RWPE1 (cell line): ENCODE measurements around the gene RIOK3.

ENCODE experiments used
- CTCF ChIA-PET: fragments of 350-600 bp; sonication (Branson Sonifier 250); formaldehyde crosslinking; extraction: SDS; loops from one replicate; lab custom pipeline; 2021; lab: Yijun Ruan, JAX
- POLR2A ChIA-PET: fragments of 400-600 bp; formaldehyde crosslinking; extraction: SDS; loops from one replicate; lab custom pipeline; 2020; ENCODE audit warnings: antibody characterized with exemption; ENCODE audit not compliant: low non-redundant PET; lab: Yijun Ruan, JAX
- DNase-seq: peaks from one replicate; pipeline ENCODE4 v3.0.0; 2012; ENCODE audit warnings: low spot score
- H3K27ac ChIP-seq: fragments of 450-650 bp; 2 replicates; pipeline ENCODE4 v1.5.1; 2017
- CTCF ChIP-seq: fragments of 450-650 bp; conservative IDR thresholded peaks from 2 replicates; pipeline ENCODE4 v1.5.1; 2017; ENCODE audit warnings: low read depth, mild to moderate bottlenecking

RIOK3 gene

DNA sequence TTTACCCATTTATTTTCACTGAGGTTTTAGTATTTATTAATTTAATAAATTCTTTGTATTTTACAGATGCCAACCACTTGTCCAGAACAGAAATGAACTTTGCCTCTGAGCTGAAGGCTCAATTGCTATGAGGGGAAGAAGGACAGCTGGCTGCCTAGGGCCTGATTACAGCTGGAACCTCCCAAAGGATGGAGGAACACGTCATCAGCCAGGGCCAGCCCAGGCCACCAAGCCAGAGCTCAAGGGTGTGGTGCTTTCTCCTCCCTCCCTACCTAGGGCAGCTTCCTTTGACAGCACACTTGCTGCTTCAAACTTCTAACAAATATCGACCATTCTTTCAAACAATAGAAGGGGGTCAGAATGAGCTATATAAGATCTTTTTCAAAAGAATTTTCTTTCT, 19.7 kb upstream of the RIOK3 start:
- no peak for DNase-seq
- ChIA-PET POLR2A (no interaction called here), CTCF (no interaction called here)
- no peak for TF ChIP-seq CTCF
- H3K27ac ChIP-seq = peak overlapping the region; percentile 11; the same call in 1 of the 2 replicates

DNA sequence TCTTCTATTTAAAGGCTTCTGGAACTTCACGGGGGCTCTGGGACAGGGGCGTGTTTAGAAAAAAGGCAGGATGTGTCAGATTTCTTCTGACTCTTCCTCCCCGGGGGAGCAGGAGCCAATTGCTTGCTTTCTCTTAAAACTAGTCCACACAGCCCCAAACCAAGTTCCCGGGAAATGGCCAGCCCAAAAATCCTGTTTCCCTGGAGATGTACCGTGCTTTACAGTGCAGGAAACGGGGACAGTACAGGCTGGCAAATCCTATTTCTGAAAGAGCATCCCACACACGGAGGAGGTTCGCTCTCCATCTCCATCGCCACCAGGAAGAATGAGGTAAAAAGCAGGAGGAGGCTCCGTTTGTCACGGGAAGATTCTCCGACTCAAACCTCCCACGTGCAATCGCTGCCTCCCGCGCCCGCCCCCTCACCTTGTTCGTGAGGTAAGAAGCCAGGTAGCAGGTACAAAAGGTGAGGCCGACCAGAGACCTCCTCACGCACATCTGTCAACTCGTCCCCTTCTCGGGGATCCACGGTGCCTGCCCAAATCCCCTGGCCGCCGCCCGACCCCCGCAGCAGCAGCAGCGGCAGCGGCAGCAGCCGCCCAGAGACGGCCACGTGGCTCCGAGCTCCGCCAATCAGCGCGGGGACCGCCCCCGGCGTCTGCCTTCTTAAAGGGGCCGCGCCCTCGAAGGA, 15.6 kb upstream of the RIOK3 start:
- H3K27ac ChIP-seq = peak overlapping the region; percentile 77
- TF ChIP-seq CTCF = no peak
- CTCF ChIA-PET = no interaction called here
- DNase-seq = peak; percentile 68
- POLR2A ChIA-PET = no interaction called here

- no peak for DNase-seq
- ChIA-PET POLR2A (no interaction called here), CTCF (no interaction called here)
- no peak for TF ChIP-seq CTCF
- peak overlapping the region; percentile 77 for H3K27ac ChIP-seq
Observed at GRCh38 chr18:23438046-23438377, 15.1 kb upstream of the RIOK3 start.

DNA sequence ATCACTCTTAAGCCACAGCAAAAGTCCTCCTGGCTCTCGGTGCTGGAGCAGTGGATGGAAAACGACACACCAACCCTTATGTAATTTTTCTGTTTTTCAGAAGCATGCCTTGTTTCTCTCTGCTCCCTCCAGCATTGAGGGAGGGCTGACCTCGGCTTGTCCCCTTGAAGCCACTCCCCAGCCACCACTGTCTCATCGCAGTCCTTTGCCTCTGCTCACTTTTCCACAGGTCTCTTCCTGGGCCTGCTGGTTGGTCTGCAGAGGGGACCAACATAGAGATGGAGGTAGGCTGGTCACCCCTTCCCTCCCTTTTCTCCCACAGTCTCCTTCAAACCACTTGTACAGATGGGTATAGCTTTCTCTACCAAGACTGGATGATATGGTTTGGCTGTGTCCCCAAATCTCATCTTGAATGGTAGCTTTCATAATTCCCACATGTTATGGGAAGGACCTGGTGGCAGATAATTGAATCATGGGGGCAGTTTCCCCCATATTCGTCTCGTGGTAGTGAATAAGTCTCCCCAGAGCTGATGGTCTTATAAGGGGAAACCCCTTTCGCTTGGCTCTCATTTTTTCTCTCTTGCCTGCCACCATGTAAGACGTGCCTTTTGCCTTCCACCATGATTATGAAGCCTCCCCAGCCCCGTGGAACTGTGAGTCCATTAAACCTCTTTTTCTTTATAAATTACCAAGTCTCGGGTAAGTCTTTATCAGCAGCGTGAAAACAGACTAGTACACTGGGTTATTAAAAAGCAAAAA, 14.3 kb upstream of the RIOK3 start:
- no peak for TF ChIP-seq CTCF
- CTCF ChIA-PET = no interaction called here
- H3K27ac ChIP-seq = no peak overlapping the region
- DNase-seq = no peak
- POLR2A ChIA-PET = no interaction called here

GRCh38 chr18:23440131-23440530, 13.0 kb upstream of the RIOK3 start:
- no peak overlapping the region for H3K27ac ChIP-seq
- ChIA-PET CTCF (no interaction called here), POLR2A (no interaction called here)
- no peak for TF ChIP-seq CTCF
- no peak for DNase-seq

GRCh38 chr18:23442958-23443357, 10.1 kb upstream of the RIOK3 start:
- ChIA-PET POLR2A (no interaction called here), CTCF (no interaction called here)
- TF ChIP-seq CTCF = no peak
- H3K27ac ChIP-seq = no peak overlapping the region
- DNase-seq = no peak
